Stimulated activated CD8-positive, alpha-beta memory T cell treated with anti-CD3 and anti-CD28 coated beads, Interleukin-12 subunit alpha, Interleukin-12 subunit beta, amount 100 ng/mL, for 24 hours (primary cell): Measurements from ENCODE around the gene PLPPR1.
"Not testable (repeated sequence)": the region's sequence is repeated elsewhere in the genome, so short reads cannot be mapped to it uniquely, and the experiment has no call there.

Experiments used
- DNase-seq: peaks from one replicate; pipeline ENCODE4 v3.0.0-alpha.2; 2020; ENCODE audit errors: extremely low read depth

Gene PLPPR1

DNA sequence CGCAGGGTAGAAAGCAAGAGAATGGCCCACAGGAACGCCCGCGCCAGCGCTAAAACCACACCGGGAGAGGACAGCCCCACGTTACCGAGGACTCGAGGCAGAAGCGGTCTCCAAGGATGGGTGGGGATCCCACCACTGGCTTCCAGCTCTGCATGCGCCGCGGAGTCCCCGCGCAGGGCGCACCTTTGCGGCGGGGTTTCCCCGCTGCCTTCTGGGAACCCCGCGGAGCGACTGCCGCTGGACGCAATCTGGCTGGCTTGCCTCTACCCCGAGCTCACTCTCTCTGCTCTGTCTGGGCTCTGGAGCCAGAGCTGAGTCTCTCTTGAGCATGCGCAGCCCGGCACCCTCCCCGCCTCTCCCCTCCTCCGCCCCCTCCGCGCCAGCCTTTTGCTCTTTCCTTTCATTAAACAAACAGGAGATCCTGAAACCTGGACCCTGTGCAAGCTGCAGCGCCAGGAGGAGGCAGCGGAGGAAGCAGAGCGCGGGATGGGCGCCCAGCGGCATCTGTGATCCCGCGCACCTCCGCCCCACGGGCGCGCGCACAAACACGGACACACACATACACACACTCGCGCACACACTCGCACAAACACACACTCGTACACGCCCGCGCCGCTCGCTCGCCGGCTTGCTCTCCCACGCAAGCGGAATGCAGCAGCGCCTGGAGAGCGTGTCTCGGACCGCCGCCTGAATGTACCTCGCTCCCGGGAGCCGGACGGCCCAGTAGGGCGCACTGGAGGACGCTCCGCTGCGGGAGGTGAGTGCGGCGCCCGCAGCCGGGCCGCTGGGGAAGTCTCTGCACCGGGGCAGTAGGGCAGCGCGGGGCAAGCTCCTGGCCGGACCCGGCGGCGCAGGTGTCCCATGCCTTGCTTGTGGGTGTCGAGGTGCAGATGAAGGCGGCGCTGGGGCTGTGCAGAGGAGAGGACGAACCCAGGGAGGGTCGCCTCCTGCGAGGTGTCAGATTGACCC, at the start of gene PLPPR1:
TSS of gene PLPPR1 (plus strand) at position 382 of the 969 bp plus-strand sequence.
- no peak for DNase-seq

DNA sequence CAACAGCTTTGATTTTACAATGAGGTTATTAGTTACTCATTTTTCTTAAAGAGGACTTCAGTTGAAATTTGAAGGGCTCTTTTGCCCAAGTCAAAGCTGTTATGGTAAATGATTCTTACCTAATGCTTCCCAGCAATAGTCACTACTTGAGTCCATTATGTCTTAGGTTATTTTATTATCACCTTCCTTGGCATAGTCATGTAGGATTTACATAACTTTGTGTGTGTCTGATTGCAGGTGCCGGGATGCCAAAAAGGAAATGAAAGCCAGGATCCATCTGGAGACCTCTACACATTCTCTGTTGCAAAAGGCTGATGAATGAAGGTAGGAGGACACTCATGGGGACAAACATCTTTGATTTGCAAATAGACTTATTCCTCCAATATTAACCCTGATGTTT, 38.8 kb upstream of the PLPPR1 start:
- DNase-seq, result no peak

DNA sequence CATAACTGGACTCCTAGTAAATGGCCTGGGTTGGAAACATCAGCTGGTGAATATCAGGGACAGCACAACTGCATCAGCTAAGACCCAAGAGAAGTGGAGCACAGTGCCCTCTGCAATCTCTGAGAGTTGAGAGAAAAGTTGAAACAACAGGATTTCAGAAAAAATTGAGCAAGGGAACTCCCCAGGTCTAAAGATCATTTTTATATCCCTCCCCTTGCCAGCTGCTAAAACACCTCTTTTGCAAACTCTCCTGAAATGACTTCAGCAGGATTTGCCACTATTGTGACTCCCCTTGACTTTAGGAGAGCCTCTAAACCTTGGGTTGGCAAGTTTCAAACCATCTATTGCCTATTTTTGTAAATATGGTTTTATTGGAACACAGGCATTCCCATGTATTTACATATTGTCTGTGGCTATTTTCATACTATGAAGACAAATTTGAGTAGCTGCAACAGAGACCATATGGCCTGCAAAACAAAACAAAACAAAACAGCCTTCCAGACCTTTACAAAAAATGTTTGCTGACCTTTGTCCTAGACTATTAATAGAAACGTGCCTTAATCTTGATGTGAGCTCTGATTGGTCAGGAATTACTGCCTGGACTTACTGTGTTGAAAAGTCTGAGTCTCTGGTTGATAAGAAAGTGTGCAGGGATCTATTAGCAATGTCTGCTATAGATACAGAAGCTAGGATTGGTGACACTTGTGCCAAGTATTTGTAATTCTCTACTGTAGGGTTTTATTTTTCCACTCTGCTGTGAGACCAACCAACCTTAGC, 37.7 kb upstream of the PLPPR1 start:
- no peak for DNase-seq

DNA sequence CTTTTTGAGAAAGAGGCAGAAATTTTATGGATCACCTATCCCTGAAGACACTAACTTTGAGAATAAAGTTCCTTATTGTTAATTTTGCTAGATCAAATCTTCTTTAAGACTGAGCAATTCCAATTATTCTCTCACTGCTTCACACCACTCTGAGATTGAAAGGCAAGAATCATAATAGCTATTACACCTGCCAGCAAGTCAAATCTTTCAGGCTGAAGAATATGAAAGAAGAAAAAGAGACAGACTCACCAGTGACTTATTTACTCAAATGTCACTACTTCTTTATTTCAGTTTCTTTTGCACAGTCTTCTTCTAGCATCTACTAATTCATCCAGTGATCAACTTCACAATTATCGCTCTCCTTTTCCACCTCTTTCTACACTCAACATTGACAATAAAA, 35.9 kb upstream of the PLPPR1 start:
- DNase-seq, result no peak

DNA sequence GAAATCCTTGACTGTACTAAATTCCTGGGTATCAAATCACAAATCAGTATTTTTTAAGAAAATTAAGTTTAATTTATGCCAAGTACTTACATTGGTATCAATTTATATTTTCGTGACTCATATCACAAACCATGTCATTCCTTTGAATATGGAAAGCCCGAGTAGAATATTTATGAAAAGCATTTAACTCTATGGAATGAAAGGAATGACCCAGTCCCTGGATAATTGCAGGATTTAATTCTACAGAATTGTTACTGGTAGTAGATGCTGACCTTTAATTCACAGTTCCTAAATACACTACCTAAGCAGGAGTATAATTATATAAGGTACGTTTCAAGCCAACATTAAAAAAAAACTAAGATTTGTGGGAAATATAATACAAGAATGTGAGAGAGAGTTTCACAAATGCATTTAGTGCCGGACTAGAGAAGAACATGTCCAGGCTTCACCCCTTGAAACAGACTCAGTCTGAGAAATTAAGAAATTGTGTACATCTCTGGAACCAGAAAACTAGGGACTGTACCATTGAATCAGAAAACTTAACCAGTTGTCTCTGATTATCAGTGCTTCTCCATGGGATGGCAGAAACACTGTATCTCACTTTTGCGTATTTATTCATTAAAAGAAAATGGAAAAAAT, 28.5 kb upstream of the PLPPR1 start:
- DNase-seq, result no peak

DNA sequence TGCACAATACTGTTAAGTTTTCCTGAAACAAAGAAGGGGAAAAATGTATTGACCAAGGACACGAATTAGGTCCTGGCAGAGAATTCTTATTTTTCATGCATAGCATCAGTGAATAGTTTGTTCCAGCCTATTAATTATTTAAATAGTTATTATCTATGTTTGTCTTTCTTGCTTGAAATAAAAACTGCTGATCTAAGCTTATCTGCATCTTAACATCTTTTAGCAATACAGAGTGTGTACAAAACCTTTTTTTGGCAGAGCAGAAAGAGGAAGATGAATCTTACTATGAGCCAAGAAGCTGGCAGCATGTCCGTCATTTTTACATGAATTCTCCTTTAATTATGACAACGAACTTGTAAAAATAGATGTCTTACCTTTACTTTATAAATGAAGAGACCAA, 23.3 kb upstream of the PLPPR1 start:
- DNase-seq, result no peak

GRCh38 chr9:101014566-101014965, 14.0 kb upstream of the PLPPR1 start:
- no peak for DNase-seq

GRCh38 chr9:101018467-101018866, 10.1 kb upstream of the PLPPR1 start:
- DNase-seq, result no peak

- DNase-seq, result no peak
Observed at GRCh38 chr9:101022704-101023103, 5.8 kb upstream of the PLPPR1 start.

DNA sequence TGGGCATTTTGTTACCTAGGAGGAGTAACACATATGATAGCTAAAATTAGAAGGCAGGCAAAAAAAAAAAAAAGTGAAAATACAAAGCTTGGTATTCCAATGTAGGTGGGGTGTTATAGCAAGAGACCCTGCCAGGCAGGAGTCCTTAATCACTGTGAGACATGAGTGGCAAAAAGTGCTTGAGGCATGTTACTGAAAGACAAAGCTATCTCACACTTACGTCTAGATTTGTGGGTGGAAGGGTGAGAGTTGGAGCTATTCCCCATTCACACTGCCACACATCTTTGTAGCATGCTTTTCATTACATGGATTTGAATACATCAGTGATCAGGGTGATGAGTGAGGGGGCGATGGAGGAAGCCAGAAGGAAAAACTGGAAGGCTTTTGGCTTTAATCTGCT, 2.6 kb upstream of the PLPPR1 start:
- DNase-seq, result no peak

- no peak for DNase-seq
Observed at GRCh38 chr9:101026824-101027223, 1.7 kb upstream of the PLPPR1 start.

GRCh38 chr9:101027236-101027635, 1.3 kb upstream of the PLPPR1 start:
- no peak for DNase-seq

DNA sequence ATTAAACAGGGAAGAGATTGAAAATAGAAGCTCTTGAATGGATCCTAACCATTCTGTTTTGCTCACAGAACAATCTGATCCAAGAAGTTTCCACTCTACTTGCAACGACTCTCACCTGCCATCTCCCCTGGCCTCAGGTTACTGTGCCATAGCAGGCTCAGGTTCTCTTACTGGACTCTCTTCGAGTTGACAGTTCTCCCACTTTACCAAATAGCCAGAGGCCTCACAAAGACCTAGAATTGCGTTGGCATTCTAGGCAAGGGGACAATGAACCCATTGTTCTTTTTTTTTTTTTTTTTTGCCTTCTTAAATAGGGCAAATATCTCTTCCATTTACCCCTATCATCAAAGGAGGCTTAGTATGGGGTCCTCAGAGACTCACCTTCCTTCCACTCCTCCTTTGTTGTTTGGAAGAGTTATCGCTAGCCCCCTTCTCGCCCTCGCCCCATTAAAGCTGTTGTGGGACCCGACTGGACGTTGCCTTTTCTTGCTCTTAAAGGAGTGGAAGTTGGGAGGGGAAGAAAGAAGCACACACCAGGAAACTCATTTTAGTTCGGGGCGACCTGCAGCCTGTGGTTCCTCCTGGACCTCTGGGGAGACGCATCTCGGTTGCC, 688 bp upstream of the PLPPR1 start:
- no peak for DNase-seq

- no peak for DNase-seq
Observed at GRCh38 chr9:101029315-101030085, 973 bp downstream of the PLPPR1 start.

- no peak for DNase-seq
Observed at GRCh38 chr9:101030086-101030391, 1.5 kb downstream of the PLPPR1 start.

- no peak for DNase-seq
Observed at GRCh38 chr9:101032426-101032825, 3.9 kb downstream of the PLPPR1 start.

DNA sequence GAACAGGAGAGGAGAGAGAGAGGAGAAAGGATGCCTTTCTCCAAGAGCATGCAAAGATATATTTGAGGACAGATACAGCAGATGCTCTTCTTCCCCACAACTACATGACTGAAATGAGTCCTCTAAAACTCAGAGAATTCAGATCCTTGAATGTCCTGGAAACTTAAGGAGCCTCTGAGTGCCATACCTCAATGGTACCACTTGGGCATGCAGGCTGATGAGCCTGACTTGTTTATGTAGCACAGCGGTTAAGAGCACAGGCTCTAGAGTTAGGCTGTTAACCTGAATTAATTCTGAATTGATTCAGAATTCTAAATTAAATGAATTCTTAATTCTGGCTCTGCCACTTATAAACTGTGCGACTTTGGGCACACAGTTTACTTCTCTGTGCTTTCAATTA, 5.7 kb downstream of the PLPPR1 start:
- no peak for DNase-seq

- no peak for DNase-seq
Observed at GRCh38 chr9:101035098-101035497, 6.6 kb downstream of the PLPPR1 start.

DNA sequence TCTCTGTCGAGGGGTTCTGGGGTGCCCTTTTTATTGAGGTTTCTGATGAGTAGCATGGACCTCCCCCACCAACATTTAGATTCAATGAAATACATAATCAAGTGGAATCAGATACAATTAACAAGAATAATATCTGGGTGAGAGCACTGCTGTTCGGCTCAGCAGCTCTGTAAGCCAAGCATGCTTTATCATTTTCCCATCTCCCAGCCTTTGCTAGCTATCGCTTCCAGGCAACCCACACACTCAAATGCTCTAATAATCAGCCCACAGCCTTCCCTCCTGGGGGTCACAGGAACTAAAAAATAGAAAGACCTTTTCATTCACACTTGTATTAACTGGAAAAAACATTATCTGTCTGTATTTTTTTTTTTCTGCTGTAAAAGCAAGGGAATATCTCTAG, 8.9 kb downstream of the PLPPR1 start:
- DNase-seq, result no peak

DNA sequence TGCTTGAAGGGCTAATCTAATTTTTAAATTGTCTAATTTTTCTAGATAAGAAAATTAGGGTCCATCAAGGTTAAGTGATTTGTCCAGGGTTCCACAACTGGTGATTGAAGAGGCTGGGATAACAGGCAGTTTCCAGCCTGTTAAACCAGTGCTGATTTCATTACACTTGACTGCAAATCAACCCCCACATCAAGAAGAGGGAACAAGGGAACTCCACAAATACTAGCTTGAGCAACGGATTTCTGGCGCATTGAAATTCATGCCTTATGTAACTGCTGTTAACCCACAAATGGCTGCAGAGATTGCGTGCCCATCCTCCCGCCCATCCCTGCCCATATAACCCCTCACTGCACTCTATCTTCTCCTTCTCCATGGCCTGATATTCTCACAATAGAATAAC, 10.0 kb downstream of the PLPPR1 start:
- DNase-seq, result no peak

GRCh38 chr9:101039581-101039980, 11.1 kb downstream of the PLPPR1 start:
- DNase-seq, result not testable (repeated sequence)
